Measurements from ENCODE around the gene PLXDC2.

DNA sequence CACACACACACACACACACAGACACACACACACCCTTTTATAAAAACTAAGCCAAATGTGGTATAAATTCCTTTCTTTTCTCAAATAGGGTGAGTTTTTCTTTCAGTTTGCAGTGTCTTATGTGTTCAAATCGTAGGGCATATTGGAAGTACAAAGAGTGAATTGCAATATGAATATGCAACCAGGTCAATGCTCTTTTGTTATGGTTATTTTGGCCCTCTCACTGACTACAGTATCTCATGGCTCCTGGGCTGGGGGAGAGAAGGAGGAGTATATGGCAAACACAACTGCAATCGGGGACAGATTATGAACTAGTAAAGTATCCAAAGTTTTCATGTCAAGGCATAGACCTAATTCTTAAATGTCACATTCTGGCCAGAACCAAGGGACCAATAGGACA is 301.9 kb downstream of the PLXDC2 start:
- no peak for TF ChIP-seq EZH2 (IDR thresholded peaks at IDR 0.05)
- TF ChIP-seq EZH2phosphoT487 (IDR thresholded peaks at IDR 0.05; ENCODE audit: borderline replicate concordance) = no peak
- TF ChIP-seq POLR2A (IDR thresholded peaks at IDR 0.05; ENCODE audit: borderline replicate concordance, extremely low read depth, insufficient read depth, insufficient read length) = no peak
- no peak for TF ChIP-seq FOSL1 (IDR thresholded peaks at IDR 0.05; ENCODE audit: low read depth)
- TF ChIP-seq, protein P1, sequence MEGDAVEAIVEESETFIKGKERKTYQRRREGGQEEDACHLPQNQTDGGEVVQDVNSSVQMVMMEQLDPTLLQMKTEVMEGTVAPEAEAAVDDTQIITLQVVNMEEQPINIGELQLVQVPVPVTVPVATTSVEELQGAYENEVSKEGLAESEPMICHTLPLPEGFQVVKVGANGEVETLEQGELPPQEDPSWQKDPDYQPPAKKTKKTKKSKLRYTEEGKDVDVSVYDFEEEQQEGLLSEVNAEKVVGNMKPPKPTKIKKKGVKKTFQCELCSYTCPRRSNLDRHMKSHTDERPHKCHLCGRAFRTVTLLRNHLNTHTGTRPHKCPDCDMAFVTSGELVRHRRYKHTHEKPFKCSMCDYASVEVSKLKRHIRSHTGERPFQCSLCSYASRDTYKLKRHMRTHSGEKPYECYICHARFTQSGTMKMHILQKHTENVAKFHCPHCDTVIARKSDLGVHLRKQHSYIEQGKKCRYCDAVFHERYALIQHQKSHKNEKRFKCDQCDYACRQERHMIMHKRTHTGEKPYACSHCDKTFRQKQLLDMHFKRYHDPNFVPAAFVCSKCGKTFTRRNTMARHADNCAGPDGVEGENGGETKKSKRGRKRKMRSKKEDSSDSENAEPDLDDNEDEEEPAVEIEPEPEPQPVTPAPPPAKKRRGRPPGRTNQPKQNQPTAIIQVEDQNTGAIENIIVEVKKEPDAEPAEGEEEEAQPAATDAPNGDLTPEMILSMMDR (IDR thresholded peaks at IDR 0.05 in 2 of 3, conservative IDR thresholded peaks at IDR 0.05 in 1 of 3; ENCODE audit: borderline replicate concordance in 1 of 3, insufficient read depth in 1 of 3, low read depth in 2 of 3, low read length in 2 of 3) = no peak
- TF ChIP-seq SRF (IDR thresholded peaks at IDR 0.05; ENCODE audit: low read depth) = no peak

Measured in HCT116 (cell line).